Measurements from ENCODE around the gene CIT. TPM values are rescaled to one million over a fixed set of nuclear protein-coding genes. Genes with fewer than 3 reads are reported as not detected.
A peak's percentile ranks its signal among the peaks of the same experiment; 100 is the strongest.

Gene CIT
- total and polyA plus RNA-seq, 9 of the 15 experiments (the other 6 are each of a cell fraction or from before 2014, with no cell fraction given): 1.1 to 46.7 (median 21.3) TPM

- TF ChIP-seq THAP12 (CRISPR knock-in tag; IDR thresholded peaks at IDR 0.05) (no peak), ZFP30 (CRISPR knock-in tag; IDR thresholded peaks at IDR 0.05; ENCODE audit: borderline replicate concordance) (no peak), MEIS2 (IDR thresholded peaks at IDR 0.05; ENCODE audit: partially characterized antibody) (peak; percentile 92), L3MBTL2 (IDR thresholded peaks at IDR 0.05) (peak; percentile 62; the same call in 1 of the 2 replicates), SRSF9 (IDR thresholded peaks at IDR 0.05; ENCODE audit: borderline replicate concordance, low read depth, low read length) (no peak), NR3C1 (CRISPR knock-in tag; IDR thresholded peaks at IDR 0.05) (no peak), ZNF76 (CRISPR knock-in tag; IDR thresholded peaks at IDR 0.05; ENCODE audit: borderline replicate concordance) (peak; percentile 32; the same call in 1 of the 2 replicates), TAF15 (IDR thresholded peaks at IDR 0.05; ENCODE audit: low read depth, low read length) (no peak), ZBTB2 (IDR thresholded peaks at IDR 0.05) (peak; percentile 85), KAT2B (IDR thresholded peaks at IDR 0.05; ENCODE audit: low read depth, low read length) (no peak), TCF7 (IDR thresholded peaks at IDR 0.05; ENCODE audit: borderline replicate concordance) (peak; percentile 92), DMBX1 (CRISPR knock-in tag; IDR thresholded peaks at IDR 0.05; ENCODE audit: borderline replicate concordance) (peak; percentile 98), PYGO2 (tag; IDR thresholded peaks at IDR 0.05) (peak; percentile 98), RBFOX2 (IDR thresholded peaks at IDR 0.05; ENCODE audit: low read depth, low read length) (no peak), THRB (CRISPR knock-in tag; conservative IDR thresholded peaks at IDR 0.05) (peak; percentile 92), ETS1 (conservative IDR thresholded peaks at IDR 0.05; ENCODE audit: control insufficient read depth, low read depth, low read length) (no peak), HES1 (IDR thresholded peaks at IDR 0.05; ENCODE audit: low read depth) (peak; percentile 98), OTX1 (CRISPR knock-in tag; IDR thresholded peaks at IDR 0.05) (peak; percentile 92; the same call in 1 of the 2 replicates), ZNF41 (CRISPR knock-in tag; conservative IDR thresholded peaks at IDR 0.05) (peak; percentile 87), HMBOX1 (IDR thresholded peaks at IDR 0.05) (peak; percentile 84)
Measured at GRCh38 chr12:119665164-119665929, 211.8 kb downstream of the CIT start (continued).

Data from K562 (cell line).